GM19025 (cell line): ENCODE measurements around the gene CDK6.

Source experiments
- ATAC-seq: cut with Tn5 transposase; IDR thresholded peaks from one replicate; pipeline ENCODE4 v1.9.1; 2021; ENCODE audit warnings: mild to moderate bottlenecking, low read depth, moderate library complexity; ENCODE audit not compliant: unreplicated experiment

CDK6 gene

DNA sequence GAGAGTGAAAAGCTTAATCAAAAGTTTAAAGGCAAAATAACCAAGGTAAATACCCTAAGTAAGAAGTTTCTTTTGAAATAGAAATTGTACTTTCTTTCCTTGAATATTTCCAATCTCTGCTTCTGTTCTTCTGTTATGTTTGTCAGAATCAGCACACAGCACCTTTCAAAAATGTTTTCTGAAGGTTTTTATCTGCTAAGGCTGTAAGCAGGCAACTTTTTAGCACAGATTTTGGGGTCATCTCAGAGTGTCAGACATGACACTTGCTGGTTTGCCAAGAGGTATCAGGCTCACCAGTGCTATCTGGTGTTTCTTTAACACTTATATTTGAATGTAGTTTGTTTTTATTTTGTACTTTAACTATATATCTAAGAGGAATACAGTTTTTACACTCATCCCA is 94.2 kb downstream of the CDK6 start:
- ATAC-seq: no peak

DNA sequence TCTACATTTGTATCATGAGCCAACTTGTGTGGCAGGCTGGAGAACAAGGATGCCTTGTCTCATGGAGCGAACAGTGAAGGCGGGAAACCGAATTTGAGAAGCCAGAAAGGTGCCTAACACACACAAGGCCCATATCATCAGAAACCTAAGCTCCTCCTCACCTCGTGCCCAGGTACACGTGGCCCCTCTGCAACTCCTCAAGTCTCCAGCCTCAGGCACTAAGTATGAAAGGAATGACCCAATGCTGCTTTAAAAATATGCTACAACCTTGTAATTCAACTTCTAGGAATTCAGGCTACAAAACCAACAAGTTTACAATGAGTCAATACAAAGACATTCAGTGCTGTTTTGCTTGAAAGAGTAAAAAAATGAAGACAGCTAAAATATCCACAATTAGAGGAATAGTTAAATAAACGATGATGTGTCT is 95.7 kb downstream of the CDK6 start:
- ATAC-seq: no peak

DNA sequence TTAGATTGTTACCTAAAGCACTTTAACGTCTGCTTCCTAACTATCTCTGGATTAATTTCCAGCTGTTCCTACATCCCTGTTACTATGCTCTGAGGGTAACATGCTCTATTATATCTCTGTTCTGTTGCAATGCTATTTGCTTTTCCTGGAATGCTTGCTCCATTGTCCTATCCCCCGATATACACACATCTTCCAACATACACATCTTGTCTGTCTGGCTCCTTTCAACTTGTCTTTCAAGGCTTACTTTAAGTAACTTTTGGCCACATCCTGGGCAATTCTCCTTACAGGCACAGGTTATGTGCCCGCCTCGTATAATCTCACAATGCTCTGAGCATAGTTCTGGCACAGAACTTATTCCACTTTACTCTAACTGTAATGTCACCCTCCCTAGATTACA is 96.2 kb downstream of the CDK6 start:
- ATAC-seq: no peak

DNA sequence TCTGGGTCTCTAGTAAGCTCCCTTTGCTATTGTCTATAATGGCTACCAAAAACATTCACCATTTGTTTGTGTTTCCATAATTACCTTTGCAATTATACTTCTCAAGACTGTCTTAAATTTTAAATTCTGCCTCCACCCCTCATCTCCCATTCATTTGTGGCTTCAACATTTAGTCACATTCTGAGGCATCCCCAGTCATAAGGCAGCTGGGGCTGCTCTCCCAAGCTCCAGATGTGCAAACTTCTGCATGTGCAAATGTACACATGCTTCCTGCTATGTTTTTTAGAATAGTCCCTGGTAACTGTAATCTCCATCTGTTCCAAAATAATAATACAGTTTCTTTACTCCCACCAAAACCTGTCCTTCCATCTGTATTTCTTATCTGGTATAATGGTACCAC is 97.3 kb downstream of the CDK6 start:
- no peak for ATAC-seq

DNA sequence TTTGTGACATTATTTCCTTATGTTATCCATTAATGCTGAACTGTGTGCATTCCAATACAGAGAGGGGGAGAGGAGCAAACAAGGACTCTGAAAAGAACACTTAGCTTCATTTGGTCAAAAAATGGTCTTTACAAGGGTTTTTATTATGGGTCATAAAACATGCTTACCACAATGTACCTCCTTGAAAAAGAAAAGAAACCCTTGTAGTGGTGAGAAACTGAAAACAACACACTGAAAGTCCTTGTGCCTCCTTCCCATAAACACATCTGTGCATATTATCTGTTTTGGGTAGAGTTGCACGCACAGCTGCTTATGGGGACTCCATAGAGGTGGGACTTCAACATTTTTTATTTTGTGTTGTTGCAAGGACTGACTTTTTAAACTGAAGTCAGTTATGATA is 98.7 kb downstream of the CDK6 start:
- ATAC-seq: peak; percentile 95

DNA sequence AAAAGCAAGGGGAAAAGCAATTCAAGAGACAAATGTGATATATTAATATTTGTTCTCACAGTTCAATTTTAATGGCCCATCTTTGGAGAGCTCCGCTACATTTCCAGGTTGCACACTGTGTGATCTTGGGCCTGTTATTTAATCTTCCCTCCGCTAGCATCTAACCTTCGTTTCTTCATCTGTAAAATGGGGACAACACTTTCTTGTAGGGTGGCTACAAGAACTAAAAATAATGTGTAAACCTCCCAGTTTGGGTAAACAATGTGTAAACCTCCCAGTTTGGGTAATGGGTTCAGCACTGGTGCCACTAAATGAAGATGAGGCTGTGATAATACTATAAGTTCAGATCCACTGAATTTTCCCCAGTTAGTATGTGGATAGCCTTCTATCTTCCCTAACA is 99.5 kb downstream of the CDK6 start:
- ATAC-seq: no peak

DNA sequence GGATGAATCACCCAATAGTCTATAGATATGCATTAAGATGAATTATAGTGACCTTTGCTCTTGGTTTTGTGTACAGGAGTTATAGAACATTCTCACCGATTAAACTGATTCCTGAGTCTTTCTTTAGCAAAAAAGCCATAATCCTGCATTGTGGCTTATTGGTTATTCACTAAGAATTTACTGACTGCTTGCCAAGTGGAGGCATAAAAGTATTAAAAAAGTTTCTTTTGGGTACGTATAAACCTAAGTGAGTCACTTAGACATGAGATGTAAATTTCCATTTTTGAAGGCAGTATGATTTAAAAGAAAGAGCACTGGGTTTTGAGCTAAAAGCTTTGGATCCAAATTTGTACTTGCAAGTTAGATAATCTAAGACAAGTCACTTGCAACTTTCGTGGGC is 100.7 kb downstream of the CDK6 start:
- ATAC-seq: no peak

DNA sequence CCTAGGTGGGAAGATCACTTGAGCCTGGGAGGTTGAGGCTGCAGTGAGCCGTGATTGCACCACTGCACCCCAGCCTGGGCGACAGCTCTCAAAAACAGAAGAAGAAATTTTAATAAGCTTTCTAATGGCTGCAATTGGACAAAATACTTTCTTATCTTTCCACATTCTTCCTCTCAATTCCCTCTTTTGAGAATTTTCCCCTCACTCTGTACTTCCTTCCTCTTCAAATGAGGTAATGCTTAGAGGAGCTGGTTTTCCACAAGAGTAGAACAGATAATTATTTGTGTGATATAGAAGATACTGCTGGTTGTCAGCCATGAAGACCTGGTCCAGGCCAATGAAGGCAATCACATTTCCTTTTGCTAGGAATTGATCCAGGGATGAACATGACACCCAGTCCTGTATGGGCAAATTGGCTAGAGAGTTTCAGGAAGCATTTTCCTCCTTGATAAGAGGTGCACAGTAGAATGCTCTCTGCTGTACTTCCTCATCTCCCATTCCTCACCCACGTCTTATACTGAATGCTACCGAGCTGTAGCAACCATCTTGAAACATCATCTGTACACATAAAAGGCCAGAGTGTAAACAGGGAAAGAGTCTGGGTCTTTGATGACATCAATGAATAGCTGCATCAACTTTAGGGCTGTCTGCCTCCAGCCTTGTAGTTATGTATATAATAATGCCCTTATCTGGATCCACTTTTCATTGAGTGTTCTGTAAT is 103.9 kb downstream of the CDK6 start:
- no peak for ATAC-seq

DNA sequence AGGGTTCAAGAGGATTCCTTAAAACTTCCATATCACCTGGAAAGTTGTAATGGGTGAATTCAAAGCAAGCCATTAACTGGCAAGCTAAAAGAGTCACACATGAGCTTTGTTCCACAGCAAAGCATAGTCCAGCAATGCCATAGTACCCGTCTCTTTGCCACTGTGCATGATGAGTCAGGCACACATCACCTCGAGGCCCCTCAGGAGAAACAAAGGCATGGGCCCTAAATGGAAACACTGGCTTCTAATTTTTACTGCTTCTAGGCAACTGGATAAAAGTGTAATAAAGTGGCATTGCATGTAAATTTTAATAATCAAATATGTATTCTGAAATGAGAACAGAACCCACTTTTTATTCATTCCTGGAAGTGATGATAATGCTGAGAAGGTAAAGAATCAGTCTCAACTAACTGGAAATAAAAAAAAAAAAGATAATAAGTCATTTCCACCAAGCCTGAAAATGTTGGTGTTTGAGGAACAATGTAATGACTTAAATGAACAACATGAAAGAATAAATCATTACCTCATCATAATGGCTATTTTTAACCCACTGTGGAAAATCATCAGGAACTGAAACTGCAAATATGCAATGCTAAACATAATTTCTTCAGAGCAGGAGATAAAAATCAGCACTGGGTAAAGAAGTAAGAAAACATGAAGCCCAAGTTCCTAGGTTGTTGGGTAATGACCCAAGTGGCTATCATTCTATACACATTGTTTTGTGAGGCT is 104.9 kb downstream of the CDK6 start:
- no peak for ATAC-seq

DNA sequence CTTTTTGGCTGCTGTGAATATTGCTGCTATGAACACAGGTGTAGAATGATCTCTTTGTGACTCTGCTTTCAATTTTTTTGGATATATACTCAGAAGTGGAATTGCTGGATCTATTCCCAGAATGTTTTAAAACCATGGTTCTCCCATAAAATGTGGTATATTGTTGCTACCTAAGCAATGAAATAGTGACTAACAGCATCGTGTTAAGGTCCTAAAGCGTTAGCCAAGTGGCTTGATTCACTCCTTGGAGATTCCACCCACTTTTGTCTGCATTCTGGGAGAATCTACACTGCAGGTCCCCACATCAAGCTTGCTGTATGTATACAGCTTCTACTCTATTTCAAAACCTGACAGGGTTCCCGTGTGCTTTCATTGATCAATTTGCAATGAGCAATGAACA is 105.6 kb downstream of the CDK6 start:
- no peak for ATAC-seq

DNA sequence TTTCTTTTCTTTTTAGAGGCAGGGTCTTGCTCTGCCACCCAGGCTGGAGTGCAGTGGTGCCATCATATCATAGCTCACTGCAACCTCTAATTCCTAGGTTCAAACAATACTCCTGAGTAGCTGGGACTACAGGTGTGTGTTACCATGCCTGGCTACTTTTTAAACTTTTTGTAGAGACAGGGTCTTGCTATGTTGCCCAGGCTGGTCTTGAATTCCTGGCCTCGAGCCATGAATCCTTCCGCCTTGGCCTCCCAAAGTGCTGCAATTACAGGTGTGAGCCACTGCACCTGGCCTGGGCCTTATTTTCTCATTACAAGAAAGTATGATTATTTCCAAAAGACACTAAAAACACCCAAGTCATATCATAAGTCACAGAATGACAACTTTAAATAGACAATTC is 106.6 kb downstream of the CDK6 start:
- ATAC-seq: no peak

DNA sequence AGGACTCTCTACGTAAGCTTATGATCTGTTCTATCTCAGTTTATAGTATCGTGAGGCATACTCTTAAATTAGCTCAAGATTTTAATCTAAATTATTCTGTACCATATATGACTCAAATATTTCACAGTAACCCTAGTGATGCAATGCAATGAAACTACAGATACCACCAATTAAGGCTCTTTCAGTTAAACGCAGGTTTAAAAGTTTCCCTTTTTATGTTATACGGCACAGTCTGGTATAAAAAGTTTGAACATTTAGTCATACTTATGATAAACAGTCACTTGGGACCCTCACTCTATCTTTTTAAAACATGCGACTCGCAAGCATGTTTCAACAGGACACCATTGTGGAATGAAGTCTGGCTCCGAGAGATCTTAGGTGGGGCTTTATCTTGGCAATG is 107.2 kb downstream of the CDK6 start:
- no peak for ATAC-seq

DNA sequence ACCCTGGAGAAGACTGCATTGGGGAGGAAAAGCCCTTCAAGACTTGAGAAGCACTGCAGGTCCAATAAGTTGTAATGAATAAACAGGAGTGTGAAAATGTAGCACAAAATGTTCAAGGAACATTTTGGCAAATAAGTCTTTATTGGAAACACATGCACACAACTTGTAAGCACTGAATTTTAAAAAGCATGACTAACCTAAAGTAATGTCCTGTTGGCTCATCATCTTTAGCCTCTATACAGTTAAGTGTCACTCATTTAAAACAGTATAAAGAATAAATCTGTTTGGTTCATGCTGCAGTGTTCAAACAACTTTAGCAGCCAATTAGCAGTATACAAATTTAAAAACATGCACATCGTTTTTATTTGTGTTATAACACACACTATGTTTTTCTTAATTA is 108.6 kb downstream of the CDK6 start:
- no peak for ATAC-seq

DNA sequence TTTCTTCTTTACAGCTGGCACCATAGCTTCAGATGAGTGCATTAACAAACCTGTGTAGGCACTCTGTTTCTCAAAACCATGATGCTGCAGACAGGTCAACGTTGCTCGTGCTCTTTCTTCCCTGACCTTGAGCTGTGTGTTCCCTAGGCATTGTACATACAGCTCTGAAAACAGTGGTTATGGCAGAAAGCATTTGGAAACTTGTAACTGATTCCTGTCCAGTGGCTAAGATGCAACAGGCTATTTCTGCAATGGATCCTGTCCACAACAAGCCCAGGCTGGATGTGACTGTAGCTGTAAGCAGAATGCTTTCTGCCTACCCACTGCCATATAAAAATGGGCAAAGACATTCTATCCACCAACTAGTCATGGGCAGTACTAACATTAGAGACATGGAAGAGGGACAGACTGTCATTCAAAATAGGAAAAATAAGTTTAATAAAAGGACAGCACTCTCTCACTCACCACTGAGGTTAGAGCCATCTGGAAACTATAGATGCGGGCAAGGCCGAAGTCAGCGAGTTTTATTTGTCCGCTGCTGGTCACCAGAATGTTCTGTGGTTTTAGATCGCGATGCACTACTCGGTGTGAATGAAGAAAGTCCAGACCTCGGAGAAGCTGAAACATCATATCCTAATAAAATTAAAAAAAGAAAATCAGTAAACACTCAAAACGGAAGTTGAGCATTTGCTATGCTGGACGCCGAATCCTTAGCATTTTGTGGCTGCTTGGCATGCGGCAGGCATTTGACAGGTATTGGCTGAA is 111.0 kb downstream of the CDK6 start:
- no peak for ATAC-seq

DNA sequence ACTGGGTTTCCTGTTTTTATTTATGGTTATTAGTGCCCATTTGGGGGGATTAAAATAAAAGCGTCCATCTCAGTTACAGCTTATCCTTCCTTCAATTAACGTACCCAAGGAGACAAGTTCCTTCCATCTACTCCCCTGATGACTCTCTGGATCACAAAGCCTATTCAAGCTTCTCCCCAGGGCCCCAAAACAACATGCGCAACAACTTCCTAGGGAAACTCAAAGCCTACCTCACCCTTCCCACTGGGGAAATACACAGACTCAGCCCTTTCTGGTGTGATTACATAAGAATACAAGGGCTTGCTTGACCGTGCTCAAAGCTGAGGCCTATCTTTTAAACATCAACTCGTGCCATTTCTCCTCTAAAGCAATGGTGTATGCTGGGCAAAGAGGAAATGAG is 112.4 kb downstream of the CDK6 start:
- no peak for ATAC-seq

DNA sequence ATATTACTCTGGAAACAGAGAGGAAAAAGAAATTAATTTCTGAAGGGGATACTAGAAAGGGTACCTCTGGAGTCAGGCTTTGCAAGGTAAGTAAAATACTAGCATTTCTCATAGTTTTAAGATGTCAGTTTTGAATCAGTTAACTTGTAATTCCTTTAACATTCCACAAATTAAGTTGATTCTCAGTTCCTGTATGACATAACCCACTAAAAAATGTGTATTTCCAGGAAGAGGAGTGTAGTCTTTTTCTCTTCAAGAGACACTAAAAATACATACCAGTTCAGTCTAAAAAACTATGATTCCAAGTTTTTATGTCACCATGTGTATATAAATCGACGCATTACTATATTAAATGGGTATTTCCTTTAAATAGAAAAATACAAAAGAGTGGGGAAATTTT is 113.2 kb downstream of the CDK6 start:
- ATAC-seq: no peak

DNA sequence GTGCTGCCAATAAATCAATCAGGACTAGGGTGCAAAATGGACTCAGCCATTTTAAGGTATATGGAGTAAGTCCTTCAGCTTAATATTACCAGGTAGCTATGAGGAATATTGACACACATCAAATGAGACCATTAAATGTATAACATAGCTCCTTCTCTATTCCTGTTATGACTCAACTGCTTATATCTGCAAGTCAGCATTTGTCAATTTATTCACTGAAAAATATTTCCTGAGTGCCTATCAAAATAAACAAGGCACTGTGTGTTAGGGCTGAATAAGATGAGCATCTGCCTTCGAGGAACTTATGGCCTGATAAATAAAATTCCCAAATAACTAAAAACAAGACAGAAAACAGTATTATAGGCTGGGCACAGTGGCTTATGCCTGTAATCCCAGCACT is 113.8 kb downstream of the CDK6 start:
- no peak for ATAC-seq

DNA sequence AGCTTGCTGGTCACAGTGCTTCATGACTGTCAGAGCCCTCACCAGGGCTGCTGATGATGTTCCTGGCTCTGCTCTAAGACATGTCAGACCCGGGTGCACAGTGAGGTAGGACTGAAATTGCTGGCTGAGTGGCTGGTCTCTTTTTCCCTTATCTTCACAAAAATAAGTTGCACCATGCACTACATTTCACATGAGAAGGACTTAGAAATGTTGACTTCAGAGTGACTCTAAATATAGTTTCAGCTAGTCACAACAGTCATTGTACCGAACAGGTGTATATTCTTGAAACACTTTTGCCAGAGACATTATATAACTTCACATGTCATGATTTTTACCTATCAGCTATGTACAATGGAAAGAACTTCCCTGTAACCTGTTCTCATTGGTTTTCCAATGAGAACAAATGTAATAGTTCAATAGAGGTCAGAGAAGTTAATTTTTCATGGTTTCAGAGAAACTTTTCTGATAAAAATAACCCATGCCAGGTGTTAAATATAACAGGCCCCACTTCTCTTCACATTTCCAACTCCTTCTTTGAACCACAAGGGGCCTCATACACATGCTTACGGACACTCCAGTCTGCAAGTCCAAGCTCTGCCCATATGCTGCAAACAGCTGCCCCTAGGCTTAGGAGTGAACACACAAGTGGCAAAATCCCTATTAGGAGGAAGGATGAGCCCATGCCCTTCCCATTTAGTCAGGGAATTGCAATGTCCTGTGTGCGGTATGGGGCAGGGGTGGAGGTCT is 115.6 kb downstream of the CDK6 start:
- no peak for ATAC-seq

DNA sequence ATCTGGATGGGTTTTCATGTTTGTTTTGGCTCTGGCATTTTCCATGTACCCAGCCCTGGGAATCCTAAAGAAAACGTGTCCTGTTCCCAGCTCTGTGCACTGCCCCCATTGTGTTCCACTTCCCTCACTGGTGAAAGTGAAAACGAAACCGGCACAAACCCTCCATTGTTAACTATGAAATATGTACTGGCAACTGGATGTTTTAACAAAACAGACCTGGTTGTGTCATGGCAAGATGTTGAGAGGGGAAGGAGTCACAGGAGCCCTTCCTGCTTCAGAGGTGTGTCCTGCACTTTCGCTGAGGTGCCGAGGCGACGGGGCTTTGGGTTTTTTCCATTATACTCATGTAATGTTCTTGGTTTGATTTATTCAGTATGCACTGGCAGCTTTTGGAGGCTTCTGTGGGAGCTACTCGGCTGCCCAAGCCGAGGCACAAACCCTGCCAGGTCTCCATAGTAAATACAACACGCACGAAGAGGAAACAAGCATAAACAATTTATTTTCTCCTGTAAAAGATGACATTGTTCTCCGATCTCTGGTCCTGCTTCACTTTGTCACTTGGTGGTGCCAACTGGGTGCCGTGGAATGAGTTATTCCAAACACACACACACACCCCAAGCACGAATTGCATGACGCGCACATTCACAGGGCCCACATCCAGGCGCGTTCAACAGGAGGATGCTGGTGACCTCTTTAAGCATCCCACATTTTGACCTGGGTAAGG is 118.2 kb downstream of the CDK6 start:
- peak; percentile 54 for ATAC-seq

DNA sequence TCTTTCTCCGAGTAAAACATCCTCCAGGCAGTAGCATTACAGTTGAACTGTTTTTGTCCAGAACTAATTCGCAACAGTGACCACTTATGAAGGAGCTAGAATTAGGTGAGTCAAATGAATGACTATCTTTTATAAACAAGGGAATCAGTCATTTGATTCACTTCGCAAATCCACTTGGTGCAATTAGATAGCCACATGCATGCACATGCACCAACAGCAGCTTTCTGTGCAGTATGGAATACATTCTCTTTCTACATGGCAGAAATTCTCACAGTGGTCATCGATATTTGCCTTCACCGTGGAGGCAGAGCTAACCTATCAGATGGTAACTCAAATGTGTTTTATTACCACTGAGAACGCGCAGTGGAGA is 118.8 kb downstream of the CDK6 start:
- no peak for ATAC-seq
